HepG2 (cell line): Measurements from ENCODE around the gene IL17F. TPM values are rescaled to one million over a fixed set of nuclear protein-coding genes. Genes with fewer than 3 reads are reported as not detected.

Experiments
- BRF2 ChIP-seq: sonication (generic); formaldehyde crosslinking; IDR thresholded peaks from 2 replicates; pipeline ENCODE4 v1.8.1; 2022; ENCODE audit warnings: mild to moderate bottlenecking, missing genetic modification reagents
- EZH2 ChIP-seq: conservative IDR thresholded peaks from 2 replicates; pipeline ENCODE4 v1.6.1; 2012; ENCODE audit warnings: mild to moderate bottlenecking, low read depth, low read length, moderate library complexity
- FOSL2 ChIP-seq: sonication (generic); formaldehyde crosslinking; IDR thresholded peaks from 2 replicates; pipeline ENCODE4 v1.4.0; 2020; ENCODE audit warnings: missing genetic modification reagents
- GMEB2 ChIP-seq: IDR thresholded peaks from 2 replicates; pipeline ENCODE4 v1.6.1; 2016; ENCODE audit warnings: missing biosample characterization, missing genetic modification reagents, low read depth
- HOXA9 ChIP-seq: sonication (generic); formaldehyde crosslinking; IDR thresholded peaks from 2 replicates; pipeline ENCODE4 v1.8.1; 2022; ENCODE audit warnings: missing genetic modification reagents, mild to moderate bottlenecking, moderate library complexity, borderline replicate concordance
- MAZ ChIP-seq, 2 experiments: sonication (generic) in 1 of 2; formaldehyde crosslinking in 1 of 2; IDR thresholded peaks; 2 replicates each; pipeline versions ENCODE4 v1.5.0 to v1.6.1; 2012 to 2020; ENCODE audit warnings: low read depth in 2 of 2, mild to moderate bottlenecking in 2 of 2, borderline replicate concordance in 1 of 2, improper control_type of control experiment in 1 of 2, low read length in 1 of 2, missing genetic modification reagents in 1 of 2, moderate library complexity in 1 of 2
- NCOA5 ChIP-seq: sonication (generic); formaldehyde crosslinking; IDR thresholded peaks from 2 replicates; pipeline ENCODE4 v1.4.0; 2020; ENCODE audit warnings: missing genetic modification reagents
- NKX3-1 ChIP-seq: sonication (generic); formaldehyde crosslinking; IDR thresholded peaks from 2 replicates; pipeline ENCODE4 v1.5.0; 2020; ENCODE audit warnings: missing genetic modification reagents
- NR2F1 ChIP-seq, 2 experiments: fragments of 450-650 bp in 1 of 2; formaldehyde crosslinking in 1 of 2; IDR thresholded peaks; 2 replicates each; pipeline versions ENCODE4 v1.5.0 to v1.6.1; 2016 to 2020; ENCODE audit warnings: mild to moderate bottlenecking in 1 of 2, missing compliant biosample characterization in 1 of 2, missing genetic modification reagents in 1 of 2, moderate library complexity in 1 of 2
- PATZ1 ChIP-seq: sonication (generic); formaldehyde crosslinking; IDR thresholded peaks from 2 replicates; pipeline ENCODE4 v1.4.0; 2020; ENCODE audit warnings: missing genetic modification reagents
- POLR2AphosphoS5 ChIP-seq: IDR thresholded peaks from 2 replicates; pipeline ENCODE4 v1.6.1; 2012; ENCODE audit warnings: low read depth, low read length
- POLR2G ChIP-seq: fragments of 200-400 bp; formaldehyde crosslinking; IDR thresholded peaks from 2 replicates; pipeline ENCODE4 v1.6.1; 2018; ENCODE audit warnings: mild to moderate bottlenecking, low read depth, low read length, moderate library complexity
- PPARG ChIP-seq: conservative IDR thresholded peaks from 2 replicates; pipeline ENCODE4 v1.6.1; 2016; ENCODE audit warnings: missing biosample characterization, missing genetic modification reagents
- SAP130 ChIP-seq: IDR thresholded peaks from 2 replicates; pipeline ENCODE4 v1.6.1; 2016; ENCODE audit warnings: low read depth
- SKIL ChIP-seq: sonication (generic); formaldehyde crosslinking; IDR thresholded peaks from 2 replicates; pipeline ENCODE4 v1.8.0; 2022; ENCODE audit warnings: missing genetic modification reagents, mild to moderate bottlenecking, moderate library complexity, borderline replicate concordance
- ZNF234 ChIP-seq: sonication (generic); formaldehyde crosslinking; conservative IDR thresholded peaks from 2 replicates; pipeline ENCODE4 v1.5.1; 2020; ENCODE audit warnings: mild to moderate bottlenecking, missing genetic modification reagents
- ZNF44 ChIP-seq: sonication (generic); formaldehyde crosslinking; IDR thresholded peaks from 2 replicates; pipeline ENCODE4 v1.5.1; 2020; ENCODE audit warnings: mild to moderate bottlenecking, missing genetic modification reagents
- ZNF766 ChIP-seq: sonication (generic); formaldehyde crosslinking; IDR thresholded peaks from 2 replicates; pipeline ENCODE4 v1.5.0; 2020; ENCODE audit warnings: missing genetic modification reagents, borderline replicate concordance
- ZSCAN5A ChIP-seq: sonication (generic); formaldehyde crosslinking; IDR thresholded peaks from 2 replicates; pipeline ENCODE4 v1.8.0; 2022; ENCODE audit warnings: mild to moderate bottlenecking, missing genetic modification reagents, borderline replicate concordance
- polyA plus RNA-seq, 8 experiments: library from polyadenylated mRNA; depleted of rRNA in 3 of 8; stranded (reverse) in 7 of 8; unstranded in 1 of 8; fragments of >200 nt; fragmentation: Illumina TruSeq in 4 of 8; extraction: Trizol in 4 of 8; gene quantifications; 2 replicates each; pipeline versions ENCODE4 v1.2.1 to v1.2.3, GENCODE V29; 2011 to 2016; ENCODE audit warnings: low read depth in 4 of 8, missing spikeins in 1 of 8, mixed read lengths in 1 of 8; ENCODE audit not compliant: insufficient read depth in 1 of 8
- total RNA-seq, 5 experiments: library from RNA; depleted of rRNA; stranded (reverse); fragments of >200 nt; fragmentation: Illumina TruSeq; extraction: Trizol; gene quantifications; 2 replicates each; pipeline ENCODE4 v1.2.3, GENCODE V29; 2016; ENCODE audit warnings: low read depth in 1 of 5

IL17F gene
- total and polyA plus RNA-seq, 2 of the 13 experiments (the other 11 are each of a cell fraction or from before 2014, with no cell fraction given): not detected

- TF ChIP-seq GMEB2 (CRISPR knock-in tag) (no peak), POLR2G (peak; percentile 28; the same call in 1 of the 2 replicates), NKX3-1 (CRISPR knock-in tag) (no peak), BRF2 (CRISPR knock-in tag) (0 out of 2 replicates have a peak, but pooled peaks have one; percentile 28), ZNF766 (CRISPR knock-in tag) (no peak), POLR2AphosphoS5 (peak; percentile 30; the same call in 1 of the 2 replicates), HOXA9 (CRISPR knock-in tag) (no peak), NCOA5 (CRISPR knock-in tag) (no peak), ZNF234 (no peak), NR2F1 (CRISPR knock-in tag; IDR thresholded peaks at IDR 0.05) (peak in 1 of 2 experiments; percentile 48; a peak in 1 of 4 replicates), SKIL (CRISPR knock-in tag) (no peak), PPARG (peak; percentile 48; the same call in 1 of the 2 replicates), ZSCAN5A (CRISPR knock-in tag) (peak; percentile 30; the same call in 1 of the 2 replicates), ZNF44 (CRISPR knock-in tag) (0 out of 2 replicates have a peak, but pooled peaks have one; percentile 28), SAP130 (CRISPR knock-in tag) (0 out of 2 replicates have a peak, but pooled peaks have one; percentile 15), PATZ1 (CRISPR knock-in tag) (0 out of 2 replicates have a peak, but pooled peaks have one; percentile 16), FOSL2 (peak; percentile 16; the same call in 1 of the 2 replicates), MAZ (IDR thresholded peaks at IDR 0.05; ENCODE audit: borderline replicate concordance, low read depth, low read length) (0 out of 2 replicates have a peak, but pooled peaks have one; percentile 53), MAZ (CRISPR knock-in tag; IDR thresholded peaks at IDR 0.05; ENCODE audit: low read depth) (no peak), EZH2 (no peak)
These were observed 19.6 kb upstream of the IL17F start (continued) for GRCh38 chr6:52263709-52264540.
